Liver (tissue), 3 donors: ENCODE measurements around the gene TRAPPC8.

ENCODE experiments used
- ATF3 ChIP-seq: IDR thresholded peaks from 2 replicates; pipeline ENCODE4 v1.6.1; 2016; ENCODE audit warnings: antibody characterized with exemption
- CTCF ChIP-seq: fragments of 150-350 bp; IDR thresholded peaks from 2 replicates; pipeline ENCODE4 v1.5.1; 2017; ENCODE audit warnings: improper control_type of control experiment, low read depth, low read length; ENCODE audit not compliant: missing input control
- EGR1 ChIP-seq, 2 donors: IDR thresholded peaks; 2 replicates each; pipeline ENCODE4 v1.6.1; 2016 to 2018; ENCODE audit warnings: antibody characterized with exemption in 2 of 2, low read depth in 2 of 2
- GABPA ChIP-seq, 2 donors: IDR thresholded peaks in 1 of 2; conservative IDR thresholded peaks in 1 of 2; 2 replicates each; pipeline ENCODE4 v1.6.1; 2016; ENCODE audit warnings: antibody characterized with exemption in 2 of 2, mild to moderate bottlenecking in 1 of 2, moderate library complexity in 1 of 2
- MAX ChIP-seq: IDR thresholded peaks from 2 replicates; pipeline ENCODE4 v1.6.1; 2016; ENCODE audit warnings: antibody characterized with exemption
- NR2F2 ChIP-seq: IDR thresholded peaks from 2 replicates; pipeline ENCODE4 v1.6.1; 2016; ENCODE audit warnings: antibody characterized with exemption
- RAD21 ChIP-seq, 2 donors: IDR thresholded peaks; 2 replicates each; pipeline ENCODE4 v1.6.1; 2016; ENCODE audit warnings: antibody characterized with exemption in 2 of 2, mild to moderate bottlenecking in 2 of 2
- TAF1 ChIP-seq: conservative IDR thresholded peaks from 2 replicates; pipeline ENCODE4 v1.6.1; 2016; ENCODE audit warnings: antibody characterized with exemption, mild to moderate bottlenecking
- YY1 ChIP-seq: IDR thresholded peaks from 2 replicates; pipeline ENCODE4 v1.6.1; 2016; ENCODE audit warnings: antibody characterized with exemption, mild to moderate bottlenecking
- donor health status: healthy.
- donor health status: healthy.

- no peak for TF ChIP-seq CTCF
- TF ChIP-seq ATF3 = no peak
- TF ChIP-seq GABPA (IDR thresholded peaks at IDR 0.05 in 1 of 2, conservative IDR thresholded peaks at IDR 0.05 in 1 of 2) = no peak
- TF ChIP-seq YY1 = no peak
- no peak for TF ChIP-seq EGR1 (IDR thresholded peaks at IDR 0.05; ENCODE audit: low read depth in 2 of 2)
- no peak for TF ChIP-seq MAX
- TF ChIP-seq NR2F2 = no peak
- no peak for TF ChIP-seq TAF1
- no peak for TF ChIP-seq RAD21 (IDR thresholded peaks at IDR 0.05)
Observed at GRCh38 chr18:31976242-31976641, 33.3 kb upstream of the TRAPPC8 start.
